ENCODE results near the gene PMM1. TPM values are rescaled to one million over a fixed set of nuclear protein-coding genes. Genes with fewer than 3 reads are reported as not detected.
"Not testable (repeated sequence)": the region's sequence is repeated elsewhere in the genome, so short reads cannot be mapped to it uniquely, and the experiment has no call there.

Gene PMM1
- total RNA-seq, 1 donor from 2014 or later, result 12.5 TPM

DNA sequence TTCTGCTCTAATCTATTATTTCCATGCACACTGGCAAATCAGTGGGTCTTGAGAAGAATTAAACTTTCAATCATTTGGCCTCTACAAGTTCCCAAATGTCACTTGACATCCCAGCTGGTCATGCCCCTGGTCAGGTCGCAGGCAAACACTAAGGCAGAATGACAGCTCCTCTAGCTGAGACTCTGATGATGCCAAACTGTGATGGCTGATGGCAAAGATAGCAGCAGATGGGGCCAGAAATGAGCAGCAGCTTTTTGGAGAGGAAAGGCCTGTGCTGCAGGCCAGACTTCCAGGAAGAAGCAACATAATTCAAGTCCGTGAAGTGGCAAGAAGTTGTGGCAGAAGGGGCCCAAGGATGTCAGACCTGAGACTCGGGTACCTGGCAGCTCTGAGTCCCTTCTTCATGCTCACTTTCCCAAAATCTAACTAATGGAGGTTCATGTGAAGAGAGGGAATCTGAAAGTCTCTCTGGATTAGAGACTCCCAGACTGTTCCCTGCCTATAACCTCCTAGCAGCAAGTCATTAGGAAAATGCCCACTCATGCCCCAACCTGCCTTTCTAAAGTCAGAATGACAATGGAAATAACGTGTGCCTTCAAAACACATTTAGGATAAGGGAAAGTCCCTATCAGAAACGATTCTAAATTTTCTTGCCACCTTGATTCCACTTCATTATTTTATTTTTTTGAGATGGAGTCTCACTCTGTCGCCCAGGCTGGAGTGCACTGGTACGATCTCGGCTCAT is 9.4 kb upstream of the PMM1 start:
- Histone ChIP-seq H3K27ac (no peak overlapping the region), H3K4me3 (no peak overlapping the region), H3K4me1 (peaks cover 0 to 5% of the 10 kb centered on the region in 2 donors), H3K9me3 (no peaks in the 10 kb centered on the region), H3K36me3 (peaks cover 19 to 32% of the 10 kb centered on the region in 2 donors), H3K27me3 (no peaks in the 10 kb centered on the region)
- DNase-seq (ENCODE audit: low spot score in 2 of 2), result no peak
- TF ChIP-seq, protein P1, sequence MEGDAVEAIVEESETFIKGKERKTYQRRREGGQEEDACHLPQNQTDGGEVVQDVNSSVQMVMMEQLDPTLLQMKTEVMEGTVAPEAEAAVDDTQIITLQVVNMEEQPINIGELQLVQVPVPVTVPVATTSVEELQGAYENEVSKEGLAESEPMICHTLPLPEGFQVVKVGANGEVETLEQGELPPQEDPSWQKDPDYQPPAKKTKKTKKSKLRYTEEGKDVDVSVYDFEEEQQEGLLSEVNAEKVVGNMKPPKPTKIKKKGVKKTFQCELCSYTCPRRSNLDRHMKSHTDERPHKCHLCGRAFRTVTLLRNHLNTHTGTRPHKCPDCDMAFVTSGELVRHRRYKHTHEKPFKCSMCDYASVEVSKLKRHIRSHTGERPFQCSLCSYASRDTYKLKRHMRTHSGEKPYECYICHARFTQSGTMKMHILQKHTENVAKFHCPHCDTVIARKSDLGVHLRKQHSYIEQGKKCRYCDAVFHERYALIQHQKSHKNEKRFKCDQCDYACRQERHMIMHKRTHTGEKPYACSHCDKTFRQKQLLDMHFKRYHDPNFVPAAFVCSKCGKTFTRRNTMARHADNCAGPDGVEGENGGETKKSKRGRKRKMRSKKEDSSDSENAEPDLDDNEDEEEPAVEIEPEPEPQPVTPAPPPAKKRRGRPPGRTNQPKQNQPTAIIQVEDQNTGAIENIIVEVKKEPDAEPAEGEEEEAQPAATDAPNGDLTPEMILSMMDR (IDR thresholded peaks at IDR 0.05), result no peak
- intact Hi-C loops (cut with DNase I), result no loop called here

DNA sequence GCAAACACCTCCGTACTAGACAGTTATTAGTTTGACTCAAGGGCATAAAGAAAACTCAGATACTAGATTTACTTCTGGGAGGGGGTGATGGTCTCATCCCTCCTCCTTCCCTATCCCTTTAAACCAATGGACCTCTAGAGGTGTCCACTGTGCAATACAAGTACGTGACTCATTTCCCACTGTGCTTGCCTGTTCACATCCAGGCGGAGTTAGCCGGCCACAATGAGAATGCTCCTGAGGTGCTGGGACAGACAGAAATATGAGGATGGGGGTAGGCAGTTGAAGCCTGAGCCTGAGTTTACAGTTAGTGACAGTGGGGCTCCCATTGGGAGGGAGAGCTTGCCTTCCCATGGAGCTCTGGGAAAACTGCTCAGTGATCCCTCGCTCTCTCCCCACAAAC is 8.4 kb upstream of the PMM1 start:
- TF ChIP-seq, protein P1 (IDR thresholded peaks at IDR 0.05), result no peak
- Histone ChIP-seq H3K4me1 (peaks cover 0 to 5% of the 10 kb centered on the region in 2 donors), H3K4me3 (no peak overlapping the region), H3K27ac (no peak overlapping the region), H3K27me3 (no peaks in the 10 kb centered on the region), H3K9me3 (no peaks in the 10 kb centered on the region), H3K36me3 (peaks cover 18 to 27% of the 10 kb centered on the region in 2 donors)
- intact Hi-C loops (cut with DNase I), result no loop called here
- DNase-seq (ENCODE audit: low spot score in 2 of 2), result no peak

DNA sequence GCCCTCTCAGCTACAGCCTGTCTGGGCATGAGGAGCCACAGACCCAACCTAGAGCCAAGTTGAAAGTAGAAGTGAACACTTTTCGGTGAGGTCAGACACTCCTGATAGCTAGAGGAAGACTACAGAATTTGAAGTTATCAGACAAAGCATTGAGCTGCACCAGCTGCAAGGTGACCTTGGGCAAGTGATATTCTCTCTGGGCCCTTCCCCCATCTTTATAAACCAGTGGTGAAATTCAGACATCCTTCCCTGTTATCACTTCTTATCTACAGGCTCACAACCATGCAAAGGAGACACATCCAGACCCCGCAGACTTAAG is 8.0 kb upstream of the PMM1 start:
- DNase-seq (ENCODE audit: low spot score in 2 of 2), result no peak

DNA sequence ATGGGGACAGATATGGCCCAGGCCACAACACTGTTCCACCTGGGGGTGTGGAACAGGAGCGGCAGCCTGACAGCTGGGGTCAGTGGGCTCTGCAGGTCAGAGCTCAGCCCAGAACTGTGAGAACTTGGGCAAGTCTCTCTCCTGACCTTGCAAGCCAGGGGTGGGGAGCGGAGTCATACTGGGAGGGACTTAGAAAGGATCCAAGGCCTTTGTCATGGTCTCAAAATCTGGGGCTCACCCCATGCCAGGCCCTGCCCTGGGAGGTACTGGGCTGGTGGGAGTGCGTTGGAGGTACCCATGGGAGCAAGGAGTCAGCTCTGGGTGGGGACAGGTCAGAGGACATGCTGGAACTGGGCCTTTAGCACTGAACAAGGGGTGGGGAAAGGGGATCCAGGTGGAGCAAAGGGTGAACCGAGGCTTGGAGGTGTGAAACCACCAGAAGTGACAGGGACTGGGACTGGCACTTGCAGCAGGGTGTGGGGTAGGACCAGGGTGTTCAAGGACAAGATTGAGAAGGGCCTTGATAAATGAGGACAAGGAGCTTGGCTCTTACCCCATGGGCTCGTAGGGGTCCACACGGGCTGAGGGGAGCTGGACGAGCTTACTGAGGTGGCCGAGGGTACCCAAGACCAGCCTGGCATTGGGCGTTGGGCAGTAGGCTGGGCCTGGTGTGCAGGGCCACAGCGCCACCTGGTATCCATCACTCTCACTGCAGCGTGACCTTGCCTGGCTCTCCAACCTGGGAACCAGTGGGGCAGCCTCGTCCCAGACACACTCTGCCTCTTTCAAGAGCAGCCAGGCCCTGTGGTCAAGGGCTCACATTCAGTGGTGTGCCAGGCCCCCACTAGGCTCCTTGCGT is 7.4 kb upstream of the PMM1 start:
- Histone ChIP-seq H3K9me3 (no peaks in the 10 kb centered on the region), H3K4me1 (peaks cover 0 to 5% of the 10 kb centered on the region in 2 donors), H3K27me3 (no peaks in the 10 kb centered on the region), H3K36me3 (peaks cover 7 to 17% of the 10 kb centered on the region in 2 donors), H3K4me3 (no peak overlapping the region), H3K27ac (peak overlapping the region in 1 of 2 donors; percentile 10)
- DNase-seq (ENCODE audit: low spot score in 2 of 2), result no peak
- intact Hi-C loops (cut with DNase I), result loop anchor here (1.0 kb wide), 1 partner anchor 54 kb away; no protein-coding TSS in a partner anchor
- TF ChIP-seq, protein P1 (IDR thresholded peaks at IDR 0.05), result peak; percentile 61 to 77 (median 74)

More for the DNA sequence above, 8.0 kb upstream of the PMM1 start:
- intact Hi-C loops (cut with DNase I), result loop anchor here (1.0 kb wide), 1 partner anchor 54 kb away; no protein-coding TSS in a partner anchor
- H3K9me3 ChIP-seq, result no peaks in the 10 kb centered on the region
- no peaks in the 10 kb centered on the region for H3K27me3 ChIP-seq
- TF ChIP-seq, protein P1 (IDR thresholded peaks at IDR 0.05), result no peak
- no peak overlapping the region for H3K4me3 ChIP-seq
- H3K4me1 ChIP-seq, result peaks cover 0 to 5% of the 10 kb centered on the region in 2 donors
- peaks cover 13 to 22% of the 10 kb centered on the region in 2 donors for H3K36me3 ChIP-seq
- H3K27ac ChIP-seq, result peak overlapping the region in 1 of 2 donors; percentile 10

DNA sequence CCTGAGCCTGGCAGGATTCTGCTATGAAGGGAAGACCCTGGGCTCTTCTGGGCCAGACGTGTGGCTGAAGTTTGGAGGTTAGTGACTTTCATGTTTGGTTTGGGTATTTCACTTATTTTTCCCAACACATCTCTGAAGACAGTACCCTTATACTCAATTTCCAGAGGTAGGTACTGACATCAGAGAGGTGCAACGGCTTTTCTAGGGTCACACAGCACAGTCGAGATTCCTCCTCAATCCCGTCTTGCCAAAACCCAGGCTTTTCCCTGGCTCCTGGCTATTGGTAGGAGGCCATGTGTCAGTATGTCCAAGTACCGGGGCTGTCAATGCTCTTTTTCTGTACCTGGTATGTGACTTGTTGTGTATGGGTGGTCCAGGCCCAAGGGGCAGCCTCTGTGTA is 6.1 kb upstream of the PMM1 start:
- Histone ChIP-seq H3K27me3 (no peaks in the 10 kb centered on the region), H3K4me3 (no peak overlapping the region), H3K36me3 (peaks cover 2 to 9% of the 10 kb centered on the region in 2 donors), H3K27ac (no peak overlapping the region), H3K4me1 (peaks cover 0 to 5% of the 10 kb centered on the region in 2 donors), H3K9me3 (no peaks in the 10 kb centered on the region)
- no peak for DNase-seq (ENCODE audit: low spot score in 2 of 2)
- TF ChIP-seq, protein P1 (IDR thresholded peaks at IDR 0.05), result no peak
- intact Hi-C loops (cut with DNase I), result no loop called here

- H3K36me3 ChIP-seq; intact Hi-C loops (cut with DNase I); H3K27ac ChIP-seq; H3K9me3 ChIP-seq; DNase-seq (ENCODE audit: low spot score in 2 of 2); H3K27me3 ChIP-seq; H3K4me3 ChIP-seq: not testable (repeated sequence)
- H3K4me1 ChIP-seq, result peaks cover 0 to 13% of the 10 kb centered on the region in 2 donors
These were observed 3.8 kb upstream of the PMM1 start for GRCh38 chr22:41593336-41593960.
